Colonic mucosa (tissue), 4 donors: ENCODE results near the gene UNC93A. TPM values are rescaled to one million over a fixed set of nuclear protein-coding genes. Genes with fewer than 3 reads are reported as not detected.

ENCODE experiments used
- DNase-seq: peaks from one replicate; pipeline ENCODE4 v3.0.0-alpha.2; 2020
- H3K27ac ChIP-seq: fragments of 200-600 bp; one replicate; pipeline ENCODE4 v1.8.0; 2021
- H3K27me3 ChIP-seq: fragments of 200-600 bp; one replicate; pipeline ENCODE4 v1.8.0; 2021
- H3K36me3 ChIP-seq: fragments of 200-600 bp; one replicate; pipeline ENCODE4 v1.8.0; 2021
- H3K4me1 ChIP-seq: fragments of 200-600 bp; one replicate; pipeline ENCODE4 v1.8.0; 2021; ENCODE audit warnings: mild to moderate bottlenecking
- H3K4me3 ChIP-seq: fragments of 200-600 bp; one replicate; pipeline ENCODE4 v1.8.0; 2021
- H3K9ac ChIP-seq, 2 donors: one replicate each; pipeline ENCODE4 v1.7.0; 2013; ENCODE audit warnings: control low read depth in 2 of 2, low read depth in 2 of 2, low read length in 2 of 2
- H3K9me3 ChIP-seq: fragments of 200-600 bp; one replicate; pipeline ENCODE4 v1.8.0; 2021
- CTCF ChIP-seq: fragments of 200-600 bp; IDR thresholded peaks from one replicate; pipeline ENCODE4 v1.8.0; 2022; ENCODE audit warnings: antibody characterized with exemption, mild to moderate bottlenecking
- intact Hi-C: fragments of 100-400 bp; cut with DNase I; formaldehyde crosslinking; loops from one replicate; pipeline ENCODE4 v1.14.1; 2022
- total RNA-seq, 2 donors: library from RNA; stranded (reverse); fragmentation: NEBNext Ultra II Directional in 1 of 2; extraction: Animal tissue kit (Norgen Biotek cat#: 25700) in 1 of 2; gene quantifications; one replicate each; pipeline ENCODE4 v1.2.1, GENCODE V29; 2021
- donor health status: healthy.
- donor health status: DM: no; HTN: no; CAD: no.
- donor health status: DM: no; HTN: no; CAD: no.

Gene UNC93A
- total RNA-seq, 2 donors from 2014 or later = 0.53 to 2.5 TPM

- no peak for TF ChIP-seq CTCF
- Histone ChIP-seq H3K27me3 (no peaks in the 10 kb centered on the region), H3K4me1 (no peaks in the 10 kb centered on the region), H3K4me3 (no peak overlapping the region), H3K36me3 (no peaks in the 10 kb centered on the region), H3K9me3 (no peaks in the 10 kb centered on the region), H3K27ac (no peak overlapping the region), H3K9ac (no peak overlapping the region)
- intact Hi-C loops = no loop called here
- DNase-seq = no peak
Observed at GRCh38 chr6:167324111-167324510, 33.0 kb downstream of the UNC93A start.

GRCh38 chr6:167325766-167326165, 34.7 kb downstream of the UNC93A start:
- TF ChIP-seq CTCF = no peak
- intact Hi-C loops = no loop called here

GRCh38 chr6:167327391-167327790, 36.3 kb downstream of the UNC93A start:
- intact Hi-C loops = no loop called here
- no peak overlapping the region for H3K9ac ChIP-seq
- no peak for TF ChIP-seq CTCF
- no peak overlapping the region for H3K4me3 ChIP-seq
- no peak overlapping the region for H3K27ac ChIP-seq
- H3K9me3 ChIP-seq = no peaks in the 10 kb centered on the region
- no peak for DNase-seq
- no peaks in the 10 kb centered on the region for H3K4me1 ChIP-seq
- no peaks in the 10 kb centered on the region for H3K27me3 ChIP-seq
- H3K36me3 ChIP-seq = no peaks in the 10 kb centered on the region

More at GRCh38 chr6:167325766-167326165, 34.7 kb downstream of the UNC93A start:
- Histone ChIP-seq H3K4me3 (no peak overlapping the region), H3K36me3 (no peaks in the 10 kb centered on the region), H3K9me3 (no peaks in the 10 kb centered on the region), H3K9ac (no peak overlapping the region), H3K27ac (no peak overlapping the region), H3K4me1 (no peaks in the 10 kb centered on the region), H3K27me3 (no peaks in the 10 kb centered on the region)
- DNase-seq = no peak

GRCh38 chr6:167328086-167328485, 37.0 kb downstream of the UNC93A start:
- Histone ChIP-seq H3K9ac (no peak overlapping the region), H3K27me3 (no peaks in the 10 kb centered on the region), H3K36me3 (no peaks in the 10 kb centered on the region), H3K4me1 (no peaks in the 10 kb centered on the region), H3K9me3 (no peaks in the 10 kb centered on the region), H3K4me3 (no peak overlapping the region), H3K27ac (no peak overlapping the region)
- intact Hi-C loops = no loop called here
- DNase-seq = no peak
- no peak for TF ChIP-seq CTCF

GRCh38 chr6:167329014-167329413, 37.9 kb downstream of the UNC93A start:
- TF ChIP-seq CTCF = no peak
- Histone ChIP-seq H3K27ac (no peak overlapping the region), H3K9ac (no peak overlapping the region), H3K4me1 (no peaks in the 10 kb centered on the region), H3K9me3 (no peaks in the 10 kb centered on the region), H3K36me3 (no peaks in the 10 kb centered on the region), H3K4me3 (no peak overlapping the region), H3K27me3 (no peaks in the 10 kb centered on the region)
- intact Hi-C loops = no loop called here
- no peak for DNase-seq

GRCh38 chr6:167330750-167331149, 39.6 kb downstream of the UNC93A start:
- H3K4me3 ChIP-seq = no peak overlapping the region
- no peak overlapping the region for H3K27ac ChIP-seq
- H3K4me1 ChIP-seq = no peaks in the 10 kb centered on the region
- H3K36me3 ChIP-seq = no peaks in the 10 kb centered on the region
- no peak for TF ChIP-seq CTCF
- no peak overlapping the region for H3K9ac ChIP-seq
- H3K27me3 ChIP-seq = no peaks in the 10 kb centered on the region
- no peak for DNase-seq
- intact Hi-C loops = no loop called here
- no peaks in the 10 kb centered on the region for H3K9me3 ChIP-seq
